ENCODE data around the gene SHLD1.

SHLD1 gene

GRCh38 chr20:5822569-5822968 lies 72.4 kb downstream of the SHLD1 start:
- no peak for DNase-seq

- DNase-seq = no peak
These were observed 75.0 kb downstream of the SHLD1 start for GRCh38 chr20:5825130-5825719.

- DNase-seq = no peak
These were observed 77.1 kb downstream of the SHLD1 start for GRCh38 chr20:5827098-5827853.

- no peak for DNase-seq
These were observed 77.7 kb downstream of the SHLD1 start for GRCh38 chr20:5827861-5828260.

GRCh38 chr20:5829241-5829809 lies 79.1 kb downstream of the SHLD1 start:
- DNase-seq = no peak

GRCh38 chr20:5831539-5832237 lies 81.5 kb downstream of the SHLD1 start:
- no peak for DNase-seq

GRCh38 chr20:5833309-5833941 lies 83.2 kb downstream of the SHLD1 start:
- DNase-seq = no peak

GRCh38 chr20:5834436-5835005 lies 84.3 kb downstream of the SHLD1 start:
- no peak for DNase-seq

GRCh38 chr20:5835321-5835821 lies 85.2 kb downstream of the SHLD1 start:
- DNase-seq = peak; percentile 57

- no peak for DNase-seq
These were observed 85.7 kb downstream of the SHLD1 start for GRCh38 chr20:5835871-5836270.

GRCh38 chr20:5836569-5836968 lies 86.4 kb downstream of the SHLD1 start:
- DNase-seq = no peak

- DNase-seq = no peak
These were observed 90.3 kb downstream of the SHLD1 start for GRCh38 chr20:5840411-5841002.

GRCh38 chr20:5841522-5841921 lies 91.3 kb downstream of the SHLD1 start:
- DNase-seq = no peak

GRCh38 chr20:5842465-5842864 lies 92.3 kb downstream of the SHLD1 start:
- DNase-seq = no peak

GRCh38 chr20:5843054-5843592 lies 92.9 kb downstream of the SHLD1 start:
- DNase-seq = no peak

GRCh38 chr20:5844063-5844681 lies 94.0 kb downstream of the SHLD1 start:
- DNase-seq = peak; percentile 44

GRCh38 chr20:5845681-5846615 lies 95.7 kb downstream of the SHLD1 start:
- no peak for DNase-seq

GRCh38 chr20:5848711-5849505 lies 98.7 kb downstream of the SHLD1 start:
- DNase-seq = peak; percentile 30

GRCh38 chr20:5855939-5856338 lies 105.7 kb downstream of the SHLD1 start:
- no peak for DNase-seq

Data from EL (cell line).